Psoas muscle (tissue), 8 donors: ENCODE results near the gene PLA2G4B. TPM values are rescaled to one million over a fixed set of nuclear protein-coding genes. Genes with fewer than 3 reads are reported as not detected.

Experiments used
- ATAC-seq, 4 donors: fragments of 200-7000 bp; cut with Tn5 transposase; one replicate each; pipeline ENCODE4 v1.9.1; 2020; ENCODE audit warnings: moderate library complexity in 3 of 4, mild to moderate bottlenecking in 2 of 4
- DNase-seq, 2 donors: peaks; one replicate each; pipeline ENCODE4 v3.0.0-alpha.2; 2020
- H3K27ac ChIP-seq: fragments of 200-600 bp; one replicate; pipeline ENCODE4 v1.8.0; 2022
- H3K27me3 ChIP-seq, 3 donors: fragments of 200-600 bp in 1 of 3; one replicate each; pipeline versions ENCODE4 v1.6.1 to v1.8.0; 2013 to 2022; ENCODE audit warnings: low read length in 2 of 3, mild to moderate bottlenecking in 2 of 3, moderate library complexity in 1 of 3; ENCODE audit not compliant: insufficient read depth in 3 of 3
- H3K36me3 ChIP-seq, 2 donors: fragments of 200-600 bp in 1 of 2; one replicate each; pipeline versions ENCODE4 v1.6.1 to v1.8.0; 2013 to 2022; ENCODE audit warnings: low read depth in 1 of 2, mild to moderate bottlenecking in 1 of 2, moderate library complexity in 1 of 2; ENCODE audit not compliant: insufficient read depth in 1 of 2
- H3K4me1 ChIP-seq: fragments of 200-600 bp; one replicate; pipeline ENCODE4 v1.8.0; 2022
- H3K4me3 ChIP-seq: fragments of 200-600 bp; one replicate; pipeline ENCODE4 v1.8.0; 2022; ENCODE audit warnings: mild to moderate bottlenecking
- H3K9me3 ChIP-seq: fragments of 200-600 bp; one replicate; pipeline ENCODE4 v1.8.0; 2022
- CTCF ChIP-seq: fragments of 200-600 bp; IDR thresholded peaks from one replicate; pipeline ENCODE4 v1.8.0; 2022; ENCODE audit warnings: antibody characterized with exemption
- WGBS, 3 donors: extraction: QIAGEN DNeasy Blood & Tissue Kit; methylation state at CpG; one replicate each; pipeline versions ENCODE4 v1.1.6 to v1.1.7; 2013; 5-methylcytosine and 5-hydroxymethylcytosine counted together
- intact Hi-C, 2 donors: fragments of 100-400 bp; cut with DNase I; formaldehyde crosslinking; loops; one replicate each; pipeline versions ENCODE4 v1.11.0 to v1.14.2; 2022
- polyA plus RNA-seq, 3 donors: library from polyadenylated mRNA; stranded (reverse); fragments of 200-250 nt; gene quantifications; one replicate each; pipeline ENCODE4 v1.2.3, GENCODE V29; 2013
- total RNA-seq, 4 donors: library from RNA; stranded (reverse); fragmentation: NEBNext Ultra II Directional in 2 of 4; extraction: Animal tissue kit (Norgen Biotek cat#: 25700) in 2 of 4; gene quantifications; one replicate each; pipeline versions ENCODE4 v1.2.1 to v1.2.4, GENCODE V29; 2021 to 2023
- donor health status: healthy with polysubstance abuse.
- donor health status: DM: no; HTN: no; CAD: no; lungs with moderate emphysema.
- donor health status: Bipolar disorder and iron deficiency.
- donor health status: healthy.
- donor health status: DM: yes; HTN: yes; CAD: no.
- donor health status: DM: no; HTN: no; CAD: no.
- donor health status: DM: no; HTN: no; CAD: no.
- donor health status: DM: yes; HTN: yes; CAD: no.

Gene PLA2G4B
- total and polyA plus RNA-seq, 7 donors = 1.1 to 4.3 (median 1.4) TPM

DNA sequence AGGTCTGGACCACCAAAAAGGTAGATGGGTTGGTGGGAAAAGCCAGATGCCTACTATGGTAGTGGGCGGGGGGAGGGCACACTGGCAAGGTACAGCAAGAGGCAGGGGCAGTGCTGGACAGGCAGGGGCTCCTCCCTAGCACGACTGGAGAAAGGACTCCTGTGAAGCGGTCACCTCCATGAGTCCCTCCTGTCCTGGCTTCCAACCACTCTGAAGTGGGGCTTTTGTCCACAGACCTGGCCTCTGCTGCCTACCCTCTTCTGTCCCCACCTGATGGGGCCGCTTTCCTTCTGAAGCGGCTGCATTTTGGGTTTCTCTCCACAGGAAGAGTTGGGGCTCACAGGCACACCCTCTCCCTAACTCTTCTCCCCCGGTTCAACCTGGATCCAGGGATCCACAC lies 57.9 kb downstream of the PLA2G4B start:
- no peak for ATAC-seq
- H3K36me3 ChIP-seq = peaks cover 0 to 12% of the 10 kb centered on the region in 2 donors
- H3K27ac ChIP-seq = no peak overlapping the region
- DNase-seq = no peak
- WGBS, 3 donors = 90 to 98% (median 93%) methylated on average over 5 to 6 of the region's 6 CpGs
- H3K27me3 ChIP-seq = no peaks in the 10 kb centered on the region
- no peak for TF ChIP-seq CTCF
- intact Hi-C loops = no loop called here
- peaks cover 8% of the 10 kb centered on the region for H3K4me1 ChIP-seq
- no peaks in the 10 kb centered on the region for H3K9me3 ChIP-seq
- H3K4me3 ChIP-seq = no peak overlapping the region

GRCh38 chr15:41897363-41897799 lies 58.7 kb downstream of the PLA2G4B start:
- Histone ChIP-seq H3K27ac (no peak overlapping the region), H3K36me3 (peaks cover 0 to 12% of the 10 kb centered on the region in 2 donors), H3K9me3 (no peaks in the 10 kb centered on the region), H3K27me3 (no peaks in the 10 kb centered on the region), H3K4me1 (peaks cover 8% of the 10 kb centered on the region), H3K4me3 (no peak overlapping the region)
- WGBS, 3 donors = 77 to 82% (median 79%) methylated on average over 8 of the region's 8 CpGs
- no peak for ATAC-seq
- no peak for TF ChIP-seq CTCF
- no peak for DNase-seq
- intact Hi-C loops = no loop called here

Other genes with a start within 250 kb of the PLA2G4B start
- 10 to 100 TPM; 13.1 to 25.8 (median 19.9) TPM for gene MGA, start 178.4 kb upstream of the PLA2G4B start, total RNA-seq
- gene MGA, start 178.4 kb upstream of the PLA2G4B start, polyA plus RNA-seq = 10 to 100 TPM in 1 of 3 donors, 1 to 10 TPM in 2; 2.6 to 10.5 (median 3.2) TPM
- 10 to 100 TPM in 1 of 4 donors, 1 to 10 TPM in 3; 7.1 to 10.3 (median 8.1) TPM for gene MAPKBP1, start 64.4 kb upstream of the PLA2G4B start, total RNA-seq
- 1 to 10 TPM; 2.4 to 5.3 (median 2.9) TPM for gene MAPKBP1, start 64.4 kb upstream of the PLA2G4B start, polyA plus RNA-seq
- gene JMJD7, start 10.8 kb upstream of the PLA2G4B start, total RNA-seq = 1 to 10 TPM; 5.8 to 8.0 (median 6.7) TPM
- gene JMJD7, start 10.8 kb upstream of the PLA2G4B start, polyA plus RNA-seq = 1 to 10 TPM; 4.4 to 6.4 (median 4.6) TPM
- gene SPTBN5, start 55.2 kb downstream of the PLA2G4B start, total RNA-seq = under 1 TPM; 0.15 to 0.47 (median 0.29) TPM
- under 1 TPM; 0.10 to 0.29 (median 0.13) TPM for gene SPTBN5, start 55.2 kb downstream of the PLA2G4B start, polyA plus RNA-seq
- gene EHD4, start 133.7 kb downstream of the PLA2G4B start, total RNA-seq = 1 to 10 TPM; 5.3 to 9.6 (median 6.3) TPM
- gene EHD4, start 133.7 kb downstream of the PLA2G4B start, polyA plus RNA-seq = 1 to 10 TPM; 1.7 to 4.8 (median 2.2) TPM
- under 1 TPM in 3 of 4 donors, not detected in 1; 0.08 to 0.34 (median 0.24) TPM for gene PLA2G4E, start 182.2 kb downstream of the PLA2G4B start, total RNA-seq
- gene PLA2G4E, start 182.2 kb downstream of the PLA2G4B start, polyA plus RNA-seq = under 1 TPM in 2 of 3 donors, not detected in 1; 0.01 to 0.07 TPM